HG03196 (cell line): ENCODE measurements around the gene RNF187.
"Not testable (repeated sequence)": the region's sequence is repeated elsewhere in the genome, so short reads cannot be mapped to it uniquely, and the experiment has no call there.

Experiments used
- ATAC-seq: cut with Tn5 transposase; IDR thresholded peaks from one replicate; pipeline ENCODE4 v1.9.1; 2021; ENCODE audit not compliant: unreplicated experiment

The RNF187 gene

GRCh38 chr1:228486596-228487335 is 416 bp upstream of the RNF187 start:
- ATAC-seq, result peak; percentile 53

DNA sequence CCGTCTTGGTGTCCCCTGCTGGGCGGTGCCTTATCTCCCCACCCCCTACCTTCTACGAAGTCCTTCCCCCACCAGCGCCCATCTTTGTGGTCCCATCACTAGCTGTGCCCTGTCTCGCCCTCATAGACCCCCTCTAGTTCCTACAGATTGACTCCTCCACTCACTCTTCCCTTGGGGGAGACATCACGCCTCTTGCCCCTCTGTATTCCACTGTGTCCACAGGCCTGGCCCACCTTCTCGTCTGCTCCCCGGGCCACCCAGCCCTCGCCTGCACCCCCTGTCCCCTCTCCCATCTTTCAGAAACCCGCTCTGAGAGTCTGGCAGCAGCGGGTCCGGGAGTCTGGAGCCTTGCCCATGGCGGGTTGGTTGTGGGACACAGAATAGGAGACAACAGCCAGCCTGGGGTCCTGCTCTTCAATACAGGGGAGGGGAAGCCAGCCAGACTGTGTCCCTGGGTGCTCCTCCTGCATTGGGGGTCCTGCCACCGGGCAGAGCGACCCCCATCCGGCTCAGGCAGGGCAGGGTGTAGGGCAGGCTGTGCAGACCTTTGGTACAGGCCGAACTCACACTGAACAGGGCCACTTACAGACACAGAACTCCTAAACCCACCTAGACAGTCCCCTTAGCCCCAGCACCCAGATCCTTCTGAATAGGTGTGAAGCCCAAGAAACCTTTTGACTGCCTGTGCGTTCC is 1.1 kb downstream of the RNF187 start:
- ATAC-seq, result peak; percentile 15

DNA sequence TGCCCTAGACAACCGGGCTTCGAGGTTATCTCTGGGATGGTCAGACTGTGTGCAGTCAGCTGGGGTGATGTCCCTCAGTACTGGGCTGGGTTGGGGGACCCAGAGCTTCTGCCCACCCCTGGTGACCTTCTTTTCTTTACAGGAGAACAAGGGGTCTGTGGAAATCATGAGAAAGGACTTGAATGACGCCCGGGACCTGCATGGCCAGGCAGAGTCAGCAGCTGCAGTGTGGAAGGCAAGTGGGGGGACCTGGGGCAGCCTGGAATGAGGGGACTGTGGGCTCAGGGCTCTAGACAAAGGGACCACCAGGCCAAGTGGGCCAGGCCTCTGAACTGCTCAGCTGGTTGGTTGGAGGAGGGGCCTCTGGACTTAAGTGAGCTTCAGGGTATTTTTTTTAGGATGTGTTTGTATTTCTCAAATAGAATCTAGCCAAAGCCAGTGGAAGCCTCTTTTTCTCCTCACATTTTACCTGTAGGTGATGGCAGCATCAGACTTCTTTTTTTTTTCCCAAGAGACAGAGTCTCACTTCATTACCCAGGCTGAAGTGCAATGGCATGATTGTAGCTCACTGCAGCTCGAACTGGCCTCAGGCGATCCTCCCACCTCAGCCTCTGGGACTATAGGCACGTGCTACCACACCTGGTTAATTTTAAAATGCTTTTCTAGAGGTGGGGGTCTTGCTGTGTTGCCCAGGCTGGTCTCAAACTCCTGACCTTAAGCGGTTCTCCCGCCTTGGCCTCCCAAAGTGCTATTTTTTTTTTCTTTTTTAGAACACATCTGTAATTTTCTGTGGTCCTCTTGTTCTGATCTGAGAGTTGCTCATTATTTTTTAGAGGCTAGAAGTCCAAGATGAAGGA is 1.9 kb downstream of the RNF187 start:
- no peak for ATAC-seq

- ATAC-seq, result no peak
Observed at GRCh38 chr1:228490120-228491078, 3.2 kb downstream of the RNF187 start.

DNA sequence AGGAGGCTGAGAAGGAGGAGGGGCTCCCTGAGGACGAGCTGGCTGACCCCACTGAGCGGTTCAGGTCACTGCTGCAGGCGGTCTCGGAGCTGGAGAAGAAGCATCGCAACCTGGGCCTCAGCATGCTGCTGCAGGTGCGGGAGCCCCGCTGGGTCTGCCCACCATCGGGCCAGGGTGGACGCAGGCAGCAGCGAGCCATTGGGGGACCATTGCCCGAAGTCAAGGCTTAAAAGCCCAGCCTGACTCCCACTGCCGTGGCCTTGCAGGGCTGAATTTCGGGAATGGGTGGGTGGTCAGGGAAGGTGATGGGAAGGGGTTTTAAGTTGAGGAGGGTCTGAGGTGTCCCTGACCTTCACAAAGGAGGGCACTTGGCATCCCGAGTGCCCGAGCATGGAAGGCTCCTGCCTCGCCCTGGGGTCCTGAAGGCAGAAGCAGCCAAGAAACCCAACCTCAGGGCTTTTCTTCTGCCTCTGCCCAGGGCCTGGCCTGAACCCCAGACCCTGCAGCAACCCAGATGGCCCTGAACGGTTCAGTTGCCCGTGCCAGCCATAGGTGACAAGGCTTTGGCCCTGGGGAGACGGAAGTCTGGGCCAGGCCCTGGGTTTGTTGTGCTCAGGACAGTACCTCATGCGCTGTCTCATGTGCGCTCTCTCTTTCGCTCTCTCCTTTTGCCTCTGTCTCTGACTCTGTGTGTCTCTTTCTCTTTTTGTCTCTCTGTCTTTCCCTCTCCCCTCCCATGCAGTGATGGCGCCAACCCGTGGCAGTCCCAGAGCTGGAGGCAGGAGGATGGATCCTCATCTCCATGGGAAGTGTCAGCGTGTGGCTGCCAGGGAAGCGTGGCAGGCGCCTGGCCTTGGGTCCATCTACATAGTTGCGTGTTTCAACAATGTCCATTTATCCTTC is 6.2 kb downstream of the RNF187 start:
- ATAC-seq, result no peak

DNA sequence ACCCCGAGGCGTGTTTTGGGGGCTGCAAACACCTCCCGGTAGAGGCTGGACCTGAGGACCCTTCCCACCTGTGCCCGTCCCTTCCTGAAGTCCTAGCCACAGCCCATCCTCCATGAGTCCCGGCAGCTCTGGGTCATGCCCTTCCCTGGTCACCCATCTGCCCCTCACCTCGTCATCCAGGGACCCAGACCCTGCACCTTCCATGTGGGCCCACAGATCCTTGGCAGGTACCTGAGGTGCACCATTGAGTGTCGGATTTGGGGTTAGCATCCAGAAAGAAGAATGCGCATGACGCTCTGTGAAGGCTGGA is 6.8 kb downstream of the RNF187 start:
- no peak for ATAC-seq

- ATAC-seq, result no peak
Observed at GRCh38 chr1:228494391-228494790, 7.2 kb downstream of the RNF187 start.

- ATAC-seq, result no peak
Observed at GRCh38 chr1:228494970-228495853, 8.0 kb downstream of the RNF187 start.

DNA sequence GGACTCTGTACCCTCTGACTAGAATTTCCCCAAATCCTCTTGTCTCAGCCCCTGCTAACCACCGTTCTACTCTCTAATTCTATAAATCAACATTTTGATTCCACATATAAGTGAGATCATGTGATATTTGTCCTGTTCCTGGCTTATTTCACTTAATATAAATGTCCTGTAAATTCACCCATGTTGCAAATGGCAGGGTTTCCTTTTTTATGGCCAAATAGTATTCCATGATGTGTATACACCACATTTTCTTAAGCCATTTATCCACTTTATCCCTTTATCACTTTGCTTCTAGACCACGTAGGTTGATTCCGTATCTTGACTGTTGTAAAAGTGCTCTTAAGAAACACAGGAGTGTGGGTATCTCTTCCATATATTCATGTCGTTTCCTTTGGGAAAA is 8.9 kb downstream of the RNF187 start:
- ATAC-seq, result no peak

DNA sequence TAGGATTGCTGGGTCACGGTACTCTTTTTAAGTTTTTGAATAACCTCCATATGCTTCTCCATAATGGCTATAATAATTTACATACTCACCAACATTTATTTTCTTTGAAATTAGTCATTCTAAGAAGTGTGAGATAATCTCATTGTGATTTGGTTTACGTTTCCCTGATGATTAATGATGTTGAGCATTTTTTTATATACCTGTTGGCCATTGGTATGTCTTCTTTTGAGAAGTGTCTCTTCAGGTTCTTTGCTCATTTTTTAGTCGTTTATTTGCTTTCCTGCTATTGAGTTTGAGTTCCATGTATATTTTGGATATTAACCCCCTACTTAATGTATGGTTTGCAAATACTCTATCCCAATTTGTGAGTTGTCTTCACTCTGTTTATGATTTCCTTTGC is 9.3 kb downstream of the RNF187 start:
- ATAC-seq, result no peak

- ATAC-seq, result no peak
Observed at GRCh38 chr1:228497206-228497605, 10.0 kb downstream of the RNF187 start.

GRCh38 chr1:228497817-228498216 is 10.6 kb downstream of the RNF187 start:
- ATAC-seq, result no peak

DNA sequence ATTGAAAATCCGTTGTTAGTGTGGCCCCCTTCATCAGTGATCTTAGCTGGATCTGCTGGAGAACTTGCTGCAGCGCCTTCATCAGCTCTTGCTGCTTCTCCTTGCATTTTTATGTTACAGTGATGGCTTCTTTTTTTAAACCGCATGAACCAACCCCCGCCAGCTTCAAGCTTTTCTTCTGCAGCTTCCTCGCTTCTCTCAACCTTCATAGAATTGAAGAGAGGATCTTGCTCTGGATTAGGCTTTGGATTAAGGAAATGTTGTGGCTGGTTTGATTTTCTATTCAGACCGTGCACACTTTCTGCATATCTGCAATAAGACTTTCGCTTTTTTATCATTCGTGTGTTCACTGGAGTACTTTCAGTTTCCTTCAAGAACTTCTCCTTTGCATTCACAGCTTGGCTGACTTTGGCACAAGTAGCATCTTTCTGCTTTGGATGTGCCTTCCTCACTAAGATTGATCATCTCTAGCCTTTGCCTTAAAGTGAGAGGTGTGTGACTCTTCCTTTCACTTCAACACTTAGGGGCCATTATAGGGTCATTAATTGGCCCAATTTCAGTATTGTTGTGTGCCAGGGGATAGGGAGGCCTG is 13.1 kb downstream of the RNF187 start:
- ATAC-seq, result peak; percentile 14

- peak; percentile 90 for ATAC-seq
Observed at GRCh38 chr1:228500901-228501871, 14.0 kb downstream of the RNF187 start.

DNA sequence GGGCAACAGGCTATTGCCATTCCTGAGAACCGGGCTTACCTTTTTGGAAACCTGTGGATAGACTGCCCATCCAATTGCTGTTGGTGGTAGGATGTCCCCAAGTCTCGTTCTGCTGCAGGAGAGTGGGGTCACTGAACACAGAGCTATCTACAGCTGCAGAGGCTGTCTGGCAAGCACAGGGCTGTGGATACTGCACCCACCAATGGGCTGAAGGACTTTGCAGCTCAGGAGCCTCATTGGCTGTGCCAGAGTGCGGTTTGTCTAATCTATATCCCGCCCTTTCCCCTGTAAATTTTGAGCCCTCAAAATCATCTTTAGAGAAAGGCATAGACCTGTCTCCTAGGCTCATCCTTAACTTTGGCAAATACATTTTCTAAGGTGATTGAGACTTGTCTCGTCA is 15.3 kb downstream of the RNF187 start:
- ATAC-seq, result no peak

- ATAC-seq, result not testable (repeated sequence)
Observed at GRCh38 chr1:228505944-228506343, 18.8 kb downstream of the RNF187 start.

DNA sequence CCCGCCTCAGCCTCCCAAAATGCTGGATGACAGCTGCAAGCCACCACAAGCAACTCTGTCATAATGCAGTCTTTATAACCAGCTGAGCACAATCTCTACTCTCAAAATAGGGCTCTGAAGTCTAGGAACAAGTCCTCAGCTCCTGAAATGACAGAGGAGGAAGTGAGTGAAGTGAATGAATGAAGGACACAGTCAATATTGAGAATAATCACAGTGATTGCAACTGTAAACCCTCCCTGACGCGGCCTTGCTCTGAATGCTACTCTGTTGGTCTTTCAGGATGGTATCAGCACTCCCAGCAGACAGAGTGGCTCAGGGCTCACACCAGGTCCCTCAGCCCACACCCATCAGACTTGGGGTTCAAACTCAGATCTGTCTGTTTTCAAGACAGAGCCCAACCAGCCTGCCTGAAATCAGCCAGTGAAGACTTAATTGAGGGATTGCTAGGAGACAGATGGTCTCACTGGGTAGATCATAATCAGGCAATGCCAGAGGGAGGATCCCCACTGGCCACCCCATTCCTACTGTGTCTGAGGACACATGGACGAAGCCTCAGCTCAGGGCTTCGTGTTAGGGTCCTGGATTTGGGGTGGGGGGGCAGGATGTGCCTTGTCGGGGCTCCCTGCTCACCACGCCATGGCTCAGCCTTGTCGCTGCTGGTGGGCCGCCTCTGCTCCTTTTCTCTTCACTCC is 20.9 kb downstream of the RNF187 start:
- no peak for ATAC-seq
